Osteocyte (in vitro differentiated cells): ENCODE results near the gene LRR1. TPM values are rescaled to one million over a fixed set of nuclear protein-coding genes. Genes with fewer than 3 reads are reported as not detected.

Experiments used
- DNase-seq: peaks from one replicate; pipeline ENCODE4 v3.0.0; 2021; ENCODE audit warnings: mixed read lengths; ENCODE audit not compliant: unreplicated experiment; ENCODE audit errors: extremely low spot score
- H3K27ac Mint-ChIP-seq: one replicate; pipeline ENCODE4 v1.8.0; 2021; ENCODE audit warnings: mild to moderate bottlenecking, mixed read lengths; ENCODE audit not compliant: unreplicated experiment
- H3K27me3 Mint-ChIP-seq: one replicate; pipeline ENCODE4 v1.8.0; 2021; ENCODE audit warnings: mixed read lengths; ENCODE audit not compliant: unreplicated experiment
- H3K36me3 Mint-ChIP-seq: one replicate; pipeline ENCODE4 v1.8.0; 2021; ENCODE audit warnings: mixed read lengths; ENCODE audit not compliant: unreplicated experiment
- H3K4me1 Mint-ChIP-seq: one replicate; pipeline ENCODE4 v1.8.0; 2021; ENCODE audit warnings: mixed read lengths; ENCODE audit not compliant: unreplicated experiment
- H3K4me3 Mint-ChIP-seq: one replicate; pipeline ENCODE4 v1.8.0; 2021; ENCODE audit warnings: mild to moderate bottlenecking, moderate library complexity, mixed read lengths; ENCODE audit not compliant: unreplicated experiment
- H3K9me3 Mint-ChIP-seq: one replicate; pipeline ENCODE4 v1.8.0; 2021; ENCODE audit warnings: mixed read lengths; ENCODE audit not compliant: unreplicated experiment
- CTCF ChIP-seq: fragments of 200-600 bp; sonication (generic); IDR thresholded peaks from 2 replicates; pipeline ENCODE4 v1.5.0; 2021; ENCODE audit warnings: antibody characterized with exemption, mild to moderate bottlenecking, moderate library complexity
- total RNA-seq: library from RNA; stranded (reverse); gene quantifications from 2 replicates; pipeline ENCODE4 v1.2.1, GENCODE V29; 2021

LRR1 gene
- total RNA-seq, 1 donor from 2014 or later = 7.4 TPM

DNA sequence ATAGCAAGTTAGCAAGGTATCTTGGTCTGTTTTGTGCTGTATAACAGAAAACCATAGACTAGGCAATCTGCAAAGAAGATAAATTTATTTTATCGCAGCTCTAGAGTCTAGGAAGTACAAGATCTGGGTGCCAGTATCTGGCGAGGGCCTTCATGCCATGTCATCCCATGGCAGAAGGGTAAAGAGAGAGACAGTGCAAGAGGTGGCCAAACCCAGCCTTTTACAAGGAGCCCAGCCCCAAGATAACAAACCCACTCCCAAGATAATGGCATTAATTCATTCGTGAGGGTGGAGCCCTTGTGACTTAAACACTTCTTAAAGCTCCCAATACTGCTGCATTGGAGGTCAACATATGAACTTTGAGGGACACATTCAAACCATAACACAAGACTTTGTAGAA, 29.5 kb upstream of the LRR1 start:
- H3K27me3 Mint-ChIP-seq = no peaks in the 10 kb centered on the region
- peaks cover 3% of the 10 kb centered on the region for H3K9me3 Mint-ChIP-seq
- H3K4me1 Mint-ChIP-seq = peaks cover 2% of the 10 kb centered on the region
- no peak for DNase-seq
- H3K36me3 Mint-ChIP-seq = peaks cover 7% of the 10 kb centered on the region
- no peak for TF ChIP-seq CTCF
- no peak overlapping the region for H3K27ac Mint-ChIP-seq
- H3K4me3 Mint-ChIP-seq = no peak overlapping the region

DNA sequence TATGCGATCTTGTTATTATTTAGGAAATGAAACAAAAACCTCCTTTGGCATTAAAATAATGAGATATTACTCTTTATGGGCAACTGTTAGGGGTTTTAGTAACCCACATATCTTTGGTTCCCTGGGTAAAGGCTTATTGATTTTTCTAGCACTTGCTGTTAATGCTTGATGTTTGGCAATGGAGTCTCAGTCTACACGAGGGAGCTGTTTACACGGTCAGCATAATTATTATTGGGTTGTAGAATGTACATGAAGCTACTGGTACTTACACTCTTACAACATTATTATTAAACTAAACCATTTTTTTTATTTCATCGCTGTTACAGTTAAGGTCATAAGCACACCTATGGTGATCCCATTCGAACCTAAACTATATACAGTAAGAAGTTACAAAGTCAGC, 24.7 kb upstream of the LRR1 start:
- Mint-ChIP-seq H3K36me3 (peaks cover 20% of the 10 kb centered on the region), H3K27me3 (no peaks in the 10 kb centered on the region), H3K4me1 (no peaks in the 10 kb centered on the region), H3K9me3 (no peaks in the 10 kb centered on the region), H3K4me3 (no peak overlapping the region), H3K27ac (no peak overlapping the region)
- TF ChIP-seq CTCF = no peak
- no peak for DNase-seq

DNA sequence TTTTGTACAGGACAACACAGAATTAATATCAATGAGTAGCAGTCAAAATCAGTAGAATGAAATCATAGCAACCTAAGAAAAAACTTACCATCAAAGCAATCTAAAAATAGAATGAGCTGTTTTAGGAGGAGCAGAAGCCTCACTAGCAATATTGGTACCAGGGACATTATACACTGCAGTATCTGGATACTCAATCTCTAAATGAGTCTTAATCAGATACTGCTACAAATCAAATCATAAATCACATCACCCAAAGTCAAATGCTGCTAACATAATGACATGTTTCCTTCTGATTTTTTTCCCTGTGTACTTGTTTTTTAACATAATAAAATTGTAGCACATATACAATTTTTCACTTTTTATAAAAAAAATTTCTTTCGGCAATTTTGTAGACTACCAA, 20.6 kb upstream of the LRR1 start:
- no peak for TF ChIP-seq CTCF
- Mint-ChIP-seq H3K4me1 (peaks cover 11% of the 10 kb centered on the region), H3K9me3 (no peaks in the 10 kb centered on the region), H3K36me3 (peaks cover 36% of the 10 kb centered on the region), H3K4me3 (no peak overlapping the region), H3K27me3 (no peaks in the 10 kb centered on the region), H3K27ac (no peak overlapping the region)
- no peak for DNase-seq

GRCh38 chr14:49579841-49580240, 18.9 kb upstream of the LRR1 start:
- H3K27me3 Mint-ChIP-seq = no peaks in the 10 kb centered on the region
- no peak overlapping the region for H3K4me3 Mint-ChIP-seq
- no peak for TF ChIP-seq CTCF
- peaks cover 24% of the 10 kb centered on the region for H3K4me1 Mint-ChIP-seq
- no peak for DNase-seq
- H3K9me3 Mint-ChIP-seq = no peaks in the 10 kb centered on the region
- peaks cover 40% of the 10 kb centered on the region for H3K36me3 Mint-ChIP-seq
- H3K27ac Mint-ChIP-seq = peak overlapping the region; percentile 25

DNA sequence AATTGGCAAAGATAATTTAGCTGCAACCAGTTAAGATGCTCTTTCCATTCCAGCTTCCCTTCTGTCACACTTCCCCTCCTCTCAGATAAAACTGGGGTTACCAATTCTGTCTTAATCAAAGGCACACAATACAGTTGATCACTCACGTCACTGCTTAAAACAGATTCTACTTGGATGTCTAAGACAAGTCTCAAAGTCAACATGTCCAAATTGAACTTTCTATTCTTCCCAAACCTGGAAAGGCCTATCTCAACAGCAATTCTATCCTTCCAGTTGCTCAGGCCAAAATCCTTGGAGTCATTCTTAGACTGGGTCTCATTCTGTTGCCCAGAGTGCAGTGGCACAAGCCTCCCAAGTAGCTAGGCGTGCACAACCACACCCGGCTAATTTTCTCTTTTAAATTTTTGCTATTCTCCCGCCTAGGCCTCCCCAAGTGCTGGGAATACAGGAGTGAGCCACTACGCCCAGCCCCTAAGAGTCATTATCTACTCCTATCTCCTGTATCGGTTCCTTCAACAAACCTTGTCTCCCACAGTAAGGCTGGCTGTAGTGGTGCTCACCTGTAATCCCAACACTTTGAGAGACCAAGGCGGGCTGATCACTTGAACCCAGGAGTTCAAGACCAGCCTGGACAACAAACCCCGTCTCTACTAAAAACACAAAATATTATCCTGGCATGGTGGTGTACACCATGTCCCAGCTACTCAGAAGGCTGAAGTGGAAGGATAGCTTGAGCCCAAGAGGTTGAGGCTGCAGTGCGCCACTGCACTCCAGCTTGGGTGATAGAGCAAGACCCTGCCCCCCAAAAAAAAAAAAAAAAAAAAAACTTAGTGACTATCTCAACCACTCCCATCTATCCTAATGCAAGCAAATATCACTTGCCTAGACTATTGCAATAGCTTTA, 17.3 kb upstream of the LRR1 start:
- DNase-seq = peak; percentile 48
- Mint-ChIP-seq H3K9me3 (no peaks in the 10 kb centered on the region), H3K27me3 (no peaks in the 10 kb centered on the region), H3K27ac (no peak overlapping the region), H3K36me3 (peaks cover 37% of the 10 kb centered on the region), H3K4me3 (no peak overlapping the region), H3K4me1 (peaks cover 33% of the 10 kb centered on the region)
- TF ChIP-seq CTCF = no peak
